ENCODE data around the gene SYF2.
A peak's percentile ranks its signal among the peaks of the same experiment; 100 is the strongest.

The SYF2 gene

DNA sequence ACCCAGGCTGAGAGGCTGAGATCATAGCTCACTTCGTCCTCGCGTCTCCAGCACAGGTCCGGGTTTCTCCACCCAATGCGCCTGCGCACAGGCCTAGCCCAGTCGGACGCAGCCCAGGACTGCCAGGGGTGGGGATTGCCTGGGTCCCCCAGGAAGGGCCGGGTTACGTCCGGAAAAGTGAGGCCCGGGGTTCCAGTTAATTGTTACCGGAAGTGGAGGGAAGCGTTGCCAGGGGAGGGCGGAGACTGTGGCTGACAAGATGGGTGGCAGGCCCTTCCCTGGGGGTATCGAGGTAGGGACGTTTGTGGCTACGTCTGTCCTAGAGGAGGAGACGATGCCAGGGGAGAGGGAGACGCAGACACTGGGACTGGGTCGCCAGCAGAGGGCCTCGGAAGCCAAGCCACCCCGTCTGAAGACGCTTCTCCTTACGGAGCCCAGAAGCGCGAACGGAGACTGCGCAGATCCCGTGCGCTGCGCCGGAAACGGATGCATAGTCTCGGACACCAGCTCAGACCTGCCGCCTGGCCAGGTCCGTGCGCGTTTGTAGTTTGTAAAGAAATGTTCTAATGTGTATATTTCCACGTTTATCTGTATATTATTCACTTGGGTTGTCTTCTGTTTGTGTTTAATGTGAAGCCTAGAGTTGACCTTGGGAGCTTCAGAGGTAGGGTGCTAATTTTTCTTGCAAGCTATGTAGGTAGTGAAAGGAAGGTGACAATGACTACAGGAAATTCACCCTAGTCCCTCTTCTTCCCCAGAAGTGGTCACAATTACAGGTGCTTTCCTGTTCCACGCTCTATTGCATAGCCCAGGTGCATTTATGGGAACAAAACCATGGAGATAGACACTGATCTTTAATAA, 7.6 kb upstream of the SYF2 start:
- TF ChIP-seq GATA3 (IDR thresholded peaks at IDR 0.05; ENCODE audit: low read depth, low read length) (no peak), GATA2 (IDR thresholded peaks at IDR 0.05; ENCODE audit: low read depth, low read length) (no peak)

DNA sequence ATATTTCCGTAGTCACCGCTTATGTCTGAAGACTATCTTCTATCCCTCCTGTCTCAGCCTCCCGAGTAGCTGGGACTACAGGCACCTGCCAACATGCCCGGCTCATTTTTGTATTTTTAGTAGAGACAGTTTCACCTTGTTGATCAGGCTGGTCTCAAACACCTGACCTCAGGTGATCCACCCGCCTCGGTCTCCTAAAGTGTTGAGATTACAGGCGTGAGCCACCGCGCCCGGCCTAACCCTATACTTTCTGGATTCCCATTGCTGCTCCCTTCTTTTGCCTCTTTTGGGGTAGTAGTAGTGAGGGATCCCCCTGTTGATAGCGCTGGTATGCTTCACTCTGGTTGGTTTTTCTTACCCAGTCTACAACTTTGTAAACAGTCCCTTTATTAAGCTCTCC, 5.7 kb upstream of the SYF2 start:
- no peak for TF ChIP-seq GATA2 (IDR thresholded peaks at IDR 0.05; ENCODE audit: low read depth, low read length)
- no peak for TF ChIP-seq GATA3 (IDR thresholded peaks at IDR 0.05; ENCODE audit: low read depth, low read length)

DNA sequence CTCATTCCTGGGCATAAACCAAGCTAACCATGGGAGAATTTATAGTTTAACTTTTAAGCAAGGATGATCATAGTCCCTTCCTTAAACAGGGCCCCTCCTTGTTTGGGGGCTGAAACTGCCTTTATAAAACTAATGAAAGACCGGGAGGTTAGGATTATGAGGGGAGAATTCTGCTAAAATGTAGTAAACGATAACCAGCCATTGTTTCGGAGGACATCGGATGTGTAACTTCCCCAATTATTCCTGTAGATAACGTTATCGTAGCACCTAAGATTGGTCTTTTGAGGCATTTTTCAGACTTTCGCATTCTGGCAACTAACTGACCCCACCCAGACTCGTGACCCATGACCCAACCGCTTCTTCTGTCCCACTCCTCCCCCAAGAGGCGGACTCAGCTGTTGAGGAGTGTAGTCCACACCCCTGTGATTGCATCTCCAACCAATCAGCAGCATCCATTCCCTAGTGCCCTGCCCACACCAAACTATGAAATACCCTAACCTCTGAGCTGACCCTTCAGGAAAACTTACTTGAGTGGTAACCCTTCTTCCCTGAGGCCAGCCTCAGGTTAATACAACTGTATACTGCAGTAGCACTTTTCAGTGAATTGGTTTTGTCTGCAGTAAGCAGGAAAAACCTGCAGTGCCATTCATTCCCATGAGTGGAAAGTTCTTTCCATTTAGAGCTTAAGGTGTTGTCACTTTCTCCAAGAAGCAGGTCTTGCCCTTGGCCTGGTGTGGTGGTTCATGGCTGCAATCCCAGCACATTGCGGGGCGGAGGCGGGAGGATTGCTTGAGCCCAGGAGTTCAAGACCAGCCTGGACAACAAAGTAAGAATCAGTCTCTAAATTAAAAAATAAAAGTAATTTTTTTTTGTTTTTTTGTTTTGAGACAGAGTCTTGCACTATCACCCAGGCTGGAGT, 823 bp upstream of the SYF2 start:
- TF ChIP-seq GATA3 (IDR thresholded peaks at IDR 0.05; ENCODE audit: low read depth, low read length): peak; percentile 46; the same call in 1 of the 2 replicates
- peak; percentile 93 for TF ChIP-seq GATA2 (IDR thresholded peaks at IDR 0.05; ENCODE audit: low read depth, low read length)

DNA sequence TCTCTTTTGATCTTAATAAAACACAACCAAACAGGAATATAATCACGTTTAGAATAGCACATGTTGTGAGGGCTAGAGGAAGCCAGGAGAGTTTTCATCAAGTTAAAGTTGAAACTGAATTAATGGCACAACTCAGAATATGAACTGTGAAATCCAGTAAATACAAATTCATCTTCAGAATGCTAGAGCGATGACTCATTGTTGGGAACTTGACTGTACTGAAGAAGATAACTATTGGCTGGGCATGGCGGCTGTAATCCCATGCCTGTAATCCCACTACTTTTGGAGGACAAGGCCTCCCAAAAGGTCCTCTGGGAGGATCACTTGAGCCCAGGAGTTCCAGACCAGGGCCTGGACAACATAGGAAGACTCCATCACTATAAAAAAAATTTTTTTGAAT, 8.8 kb downstream of the SYF2 start:
- TF ChIP-seq GATA3 (IDR thresholded peaks at IDR 0.05; ENCODE audit: low read depth, low read length) (no peak), GATA2 (IDR thresholded peaks at IDR 0.05; ENCODE audit: low read depth, low read length) (no peak)

DNA sequence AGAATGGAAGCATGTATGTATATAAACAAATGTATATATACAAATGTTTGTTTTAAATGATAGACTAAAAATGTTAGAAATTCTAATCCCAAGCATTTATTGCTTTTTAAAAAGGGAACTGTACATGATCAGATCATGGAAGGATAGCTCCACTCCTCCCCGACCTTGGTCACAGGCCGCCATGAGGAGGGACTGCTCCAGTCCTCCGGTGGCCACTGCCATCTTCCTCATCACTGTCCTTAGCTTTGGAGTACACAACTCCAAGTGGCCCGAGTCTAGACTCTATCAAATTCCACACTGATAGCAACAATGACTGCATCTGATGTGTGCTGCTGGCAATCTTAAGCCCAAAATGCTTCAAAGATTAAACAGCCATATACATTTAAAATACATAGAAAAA, 9.7 kb downstream of the SYF2 start:
- TF ChIP-seq GATA3 (IDR thresholded peaks at IDR 0.05; ENCODE audit: low read depth, low read length): no peak
- no peak for TF ChIP-seq GATA2 (IDR thresholded peaks at IDR 0.05; ENCODE audit: low read depth, low read length)

DNA sequence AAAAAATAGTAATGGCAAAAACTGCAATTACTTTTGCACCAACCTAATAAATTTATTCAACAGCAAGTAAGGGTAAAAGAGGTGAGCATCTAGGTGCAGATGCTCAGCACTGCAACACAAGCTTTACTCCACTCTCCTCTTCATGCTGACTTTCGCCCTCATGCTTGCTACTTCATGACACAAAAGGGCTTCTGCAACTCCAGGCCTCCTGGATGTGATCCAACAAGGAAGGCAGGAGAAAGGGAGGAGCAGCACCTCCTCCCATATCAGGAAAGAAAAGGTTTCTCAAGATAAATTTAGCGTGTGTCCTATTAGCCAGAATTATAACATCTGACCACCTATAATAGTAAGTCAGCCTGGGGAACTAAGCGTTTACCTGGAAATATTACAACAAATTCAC, 11.6 kb downstream of the SYF2 start:
- TF ChIP-seq GATA3 (IDR thresholded peaks at IDR 0.05; ENCODE audit: low read depth, low read length) (no peak), GATA2 (IDR thresholded peaks at IDR 0.05; ENCODE audit: low read depth, low read length) (no peak)

DNA sequence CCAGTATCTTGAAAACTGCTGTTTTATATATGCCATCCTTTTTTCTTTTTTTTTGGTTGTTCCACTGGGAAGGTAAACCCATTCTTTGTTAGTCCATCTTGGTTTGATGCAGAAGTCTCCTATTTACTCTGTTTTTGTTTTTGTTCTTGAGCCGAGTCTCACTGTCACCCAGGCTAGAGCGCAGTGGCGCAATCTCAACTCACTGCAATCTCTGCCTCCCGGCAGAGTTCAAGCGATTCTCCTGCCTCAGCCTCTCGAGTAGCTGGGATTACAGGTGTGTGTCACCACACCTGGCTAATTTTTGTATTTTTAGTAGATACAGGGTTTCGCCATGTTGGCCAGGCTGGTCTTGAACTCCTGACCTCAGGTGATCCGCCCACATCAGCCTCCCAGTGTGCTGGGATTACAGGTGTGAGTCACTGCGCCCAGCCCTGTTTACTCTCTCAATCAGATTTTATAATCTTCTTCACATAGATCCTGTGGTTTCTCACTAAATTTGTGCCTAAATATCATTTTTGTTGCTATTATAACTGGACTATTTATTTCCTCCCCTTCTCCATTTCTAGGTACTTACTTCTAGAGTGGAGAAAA, 12.5 kb downstream of the SYF2 start:
- TF ChIP-seq GATA3 (IDR thresholded peaks at IDR 0.05; ENCODE audit: low read depth, low read length): no peak
- no peak for TF ChIP-seq GATA2 (IDR thresholded peaks at IDR 0.05; ENCODE audit: low read depth, low read length)

DNA sequence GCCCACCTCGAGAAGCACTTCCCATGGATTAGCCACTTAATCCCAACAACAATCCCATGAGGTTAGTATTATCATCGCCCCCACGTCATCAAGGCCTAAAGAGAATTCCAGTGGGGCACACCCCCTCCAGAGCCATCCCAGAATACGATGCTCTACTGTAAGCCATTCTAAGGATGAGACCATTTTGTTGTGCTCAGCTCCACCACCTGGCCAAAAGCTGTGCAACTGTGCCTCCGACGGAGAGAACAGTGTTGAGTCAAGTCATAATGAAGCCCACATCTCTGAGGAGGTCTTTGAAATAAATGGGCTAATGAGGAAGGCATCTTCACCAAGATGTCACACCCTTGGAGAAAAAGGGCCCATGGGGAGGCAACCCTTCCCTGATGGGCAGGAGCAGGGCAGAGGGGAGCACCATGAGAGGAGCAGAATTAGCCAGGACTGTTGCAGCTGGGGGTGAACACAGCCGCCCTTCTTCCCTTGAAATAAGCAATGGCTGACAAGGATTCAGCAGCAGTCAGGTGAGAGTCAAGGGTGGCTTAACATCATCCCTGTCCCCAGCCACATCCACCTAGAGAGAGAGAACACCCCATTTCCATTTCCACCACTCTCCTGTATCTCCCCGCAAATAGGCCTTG, 14.6 kb downstream of the SYF2 start:
- no peak for TF ChIP-seq GATA2 (IDR thresholded peaks at IDR 0.05; ENCODE audit: low read depth, low read length)
- no peak for TF ChIP-seq GATA3 (IDR thresholded peaks at IDR 0.05; ENCODE audit: low read depth, low read length)

DNA sequence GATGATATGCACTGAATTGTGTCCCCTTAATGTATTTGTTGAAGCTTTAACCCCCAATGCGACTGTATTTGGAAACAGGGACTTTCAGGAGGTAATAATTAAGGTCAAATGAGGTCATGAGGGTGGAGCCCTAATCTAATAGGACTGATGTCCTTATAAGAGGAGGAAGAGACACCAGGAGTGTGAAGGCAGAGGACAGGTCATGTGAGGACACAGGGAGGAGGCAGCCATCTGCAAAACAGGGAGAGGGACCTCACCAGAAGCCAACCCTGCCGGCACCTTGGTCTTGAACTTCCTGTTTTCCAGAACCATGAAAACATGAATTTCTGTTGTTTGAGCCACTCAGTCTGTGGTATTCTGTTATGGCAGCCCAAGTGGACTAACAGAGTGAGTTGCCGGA, 15.3 kb downstream of the SYF2 start:
- TF ChIP-seq GATA3 (IDR thresholded peaks at IDR 0.05; ENCODE audit: low read depth, low read length): no peak
- no peak for TF ChIP-seq GATA2 (IDR thresholded peaks at IDR 0.05; ENCODE audit: low read depth, low read length)

DNA sequence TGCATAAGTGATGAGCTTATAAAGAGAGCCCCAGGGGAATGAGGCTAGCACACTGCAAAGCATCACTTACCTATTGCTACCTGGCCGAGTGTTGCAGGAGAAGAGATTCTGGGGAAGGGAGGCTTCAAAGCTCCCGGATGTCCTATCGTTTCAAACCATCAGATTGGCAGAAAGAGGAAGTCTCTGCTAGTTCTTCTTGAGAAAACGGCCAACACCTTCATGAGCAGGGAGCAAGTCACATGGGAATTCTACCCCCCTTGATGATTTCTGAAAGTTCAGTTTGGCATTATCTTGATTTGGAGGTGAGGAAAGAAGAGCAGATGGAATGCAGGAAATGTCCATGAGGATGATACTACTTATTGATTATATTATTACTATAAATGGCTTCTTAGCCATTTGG, 16.2 kb downstream of the SYF2 start:
- TF ChIP-seq GATA3 (IDR thresholded peaks at IDR 0.05; ENCODE audit: low read depth, low read length): no peak
- no peak for TF ChIP-seq GATA2 (IDR thresholded peaks at IDR 0.05; ENCODE audit: low read depth, low read length)

DNA sequence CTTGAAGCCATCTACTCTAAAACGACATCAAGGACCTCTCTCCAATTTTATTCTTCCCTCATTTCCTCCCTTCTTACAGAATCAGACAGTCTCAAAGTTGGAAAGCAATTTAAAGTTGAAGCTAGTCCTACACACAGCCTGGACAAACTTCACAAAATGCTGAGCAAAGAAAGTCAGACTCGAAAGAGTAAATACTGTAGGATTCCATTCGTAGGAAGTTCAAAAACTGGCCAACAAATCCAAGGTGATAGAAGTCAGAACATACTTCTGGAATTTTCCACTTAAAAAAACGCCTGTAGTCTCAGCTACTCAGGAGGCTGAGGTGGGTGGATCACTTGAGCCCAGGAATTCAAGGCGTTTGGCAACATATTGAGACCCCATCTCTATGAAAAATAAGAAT, 19.6 kb downstream of the SYF2 start:
- TF ChIP-seq GATA2 (IDR thresholded peaks at IDR 0.05; ENCODE audit: low read depth, low read length): no peak
- no peak for TF ChIP-seq GATA3 (IDR thresholded peaks at IDR 0.05; ENCODE audit: low read depth, low read length)

DNA sequence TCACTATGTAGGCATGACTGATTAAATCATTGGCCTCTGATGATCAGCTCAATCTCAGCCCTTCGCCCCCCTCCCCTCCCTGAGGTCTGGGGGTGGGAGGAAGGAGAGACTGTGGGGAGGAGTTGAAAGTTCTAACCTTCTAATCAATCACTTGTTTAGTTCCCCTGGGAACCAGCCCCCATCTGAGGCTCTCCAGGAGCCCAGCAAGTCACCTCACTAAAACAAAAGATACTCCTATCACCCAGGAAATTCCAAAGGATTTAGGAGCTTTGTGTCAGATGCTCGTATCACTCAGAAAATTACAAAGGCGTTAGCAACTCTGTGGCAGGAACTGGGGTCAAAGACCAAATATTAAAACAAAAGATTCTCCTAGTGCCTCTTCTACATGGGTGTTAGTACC, 21.6 kb downstream of the SYF2 start:
- TF ChIP-seq GATA3 (IDR thresholded peaks at IDR 0.05; ENCODE audit: low read depth, low read length): no peak
- TF ChIP-seq GATA2 (IDR thresholded peaks at IDR 0.05; ENCODE audit: low read depth, low read length): no peak

DNA sequence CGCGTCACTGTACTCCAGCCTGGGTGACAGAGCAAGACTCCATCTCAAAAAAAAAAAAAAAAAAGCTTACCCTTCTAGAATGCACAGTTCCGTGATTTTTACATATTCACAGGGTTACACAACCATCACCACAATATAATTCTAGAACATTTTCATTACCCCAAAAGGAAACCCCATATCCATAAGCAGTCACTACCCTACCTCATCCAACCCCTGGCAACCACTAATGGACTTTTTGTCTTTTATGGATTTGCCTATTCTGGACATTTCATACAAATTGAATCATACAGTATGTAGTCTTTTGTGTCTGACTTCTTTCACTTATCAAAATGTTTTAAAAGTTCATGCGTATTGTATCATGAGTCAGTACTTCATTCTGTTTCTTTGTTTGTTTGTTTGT, 22.8 kb downstream of the SYF2 start:
- no peak for TF ChIP-seq GATA2 (IDR thresholded peaks at IDR 0.05; ENCODE audit: low read depth, low read length)
- TF ChIP-seq GATA3 (IDR thresholded peaks at IDR 0.05; ENCODE audit: low read depth, low read length): no peak
